Fibroblast of mammary gland (primary cell): ENCODE results near the gene TCTN2.

Experiments used
- DNase-seq: peaks from one replicate; pipeline ENCODE4 v3.0.0-alpha.2; 2010; ENCODE audit warnings: low read depth
- H3K4me3 ChIP-seq: 2 replicates; pipeline ENCODE4 v1.5.1; 2011; ENCODE audit warnings: low read depth, mild to moderate bottlenecking, low read length, moderate library complexity; ENCODE audit not compliant: control insufficient read depth
- TF ChIP-seq, protein P1 (sequence below): conservative IDR thresholded peaks from 2 replicates; pipeline ENCODE4 v1.5.1; 2011; ENCODE audit warnings: low read depth, low read length, inconsistent platforms; ENCODE audit not compliant: control insufficient read depth, insufficient read depth

Gene TCTN2

GRCh38 chr12:123659996-123660727 lies 10.8 kb upstream of the TCTN2 start:
- no peak overlapping the region for H3K4me3 ChIP-seq
- TF ChIP-seq, protein P1, sequence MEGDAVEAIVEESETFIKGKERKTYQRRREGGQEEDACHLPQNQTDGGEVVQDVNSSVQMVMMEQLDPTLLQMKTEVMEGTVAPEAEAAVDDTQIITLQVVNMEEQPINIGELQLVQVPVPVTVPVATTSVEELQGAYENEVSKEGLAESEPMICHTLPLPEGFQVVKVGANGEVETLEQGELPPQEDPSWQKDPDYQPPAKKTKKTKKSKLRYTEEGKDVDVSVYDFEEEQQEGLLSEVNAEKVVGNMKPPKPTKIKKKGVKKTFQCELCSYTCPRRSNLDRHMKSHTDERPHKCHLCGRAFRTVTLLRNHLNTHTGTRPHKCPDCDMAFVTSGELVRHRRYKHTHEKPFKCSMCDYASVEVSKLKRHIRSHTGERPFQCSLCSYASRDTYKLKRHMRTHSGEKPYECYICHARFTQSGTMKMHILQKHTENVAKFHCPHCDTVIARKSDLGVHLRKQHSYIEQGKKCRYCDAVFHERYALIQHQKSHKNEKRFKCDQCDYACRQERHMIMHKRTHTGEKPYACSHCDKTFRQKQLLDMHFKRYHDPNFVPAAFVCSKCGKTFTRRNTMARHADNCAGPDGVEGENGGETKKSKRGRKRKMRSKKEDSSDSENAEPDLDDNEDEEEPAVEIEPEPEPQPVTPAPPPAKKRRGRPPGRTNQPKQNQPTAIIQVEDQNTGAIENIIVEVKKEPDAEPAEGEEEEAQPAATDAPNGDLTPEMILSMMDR, result no peak
- DNase-seq, result peak; percentile 94

- no peak overlapping the region for H3K4me3 ChIP-seq
- TF ChIP-seq, protein P1, result no peak
- DNase-seq, result no peak
Measured at GRCh38 chr12:123667771-123668170, 3.1 kb upstream of the TCTN2 start.

GRCh38 chr12:123671876-123672275 lies 963 bp downstream of the TCTN2 start:
- peak overlapping the region; percentile 88 for H3K4me3 ChIP-seq

DNA sequence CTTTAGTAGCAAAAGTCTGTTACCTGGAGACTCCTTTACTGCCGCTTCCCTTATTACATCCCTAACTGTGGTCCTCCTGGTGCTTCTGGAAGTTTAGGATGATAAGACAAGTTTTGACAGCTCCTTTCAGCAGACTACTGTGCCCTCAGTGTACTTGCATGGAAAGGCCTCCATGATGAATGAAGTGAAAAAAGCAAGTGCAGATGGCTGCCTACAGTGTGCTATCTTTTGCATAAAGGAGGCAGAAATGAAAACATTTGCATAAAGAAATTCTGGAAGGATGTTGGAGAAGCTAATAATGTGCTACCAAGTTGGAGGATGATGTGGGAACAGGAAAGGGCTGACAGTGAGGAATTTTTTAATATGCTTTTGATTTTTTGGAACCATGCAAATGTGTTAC lies 4.5 kb downstream of the TCTN2 start:
- no peak overlapping the region for H3K4me3 ChIP-seq
- DNase-seq, result no peak
- TF ChIP-seq, protein P1, result no peak

More at GRCh38 chr12:123671876-123672275, 963 bp downstream of the TCTN2 start:
- TF ChIP-seq, protein P1, result no peak
- DNase-seq, result peak; percentile 64

GRCh38 chr12:123676616-123677320 lies 5.9 kb downstream of the TCTN2 start:
- no peak for DNase-seq
- no peak overlapping the region for H3K4me3 ChIP-seq
- TF ChIP-seq, protein P1, result no peak

GRCh38 chr12:123678981-123679380 lies 8.1 kb downstream of the TCTN2 start:
- DNase-seq, result no peak
- TF ChIP-seq, protein P1, result no peak
- H3K4me3 ChIP-seq, result no peak overlapping the region

- TF ChIP-seq, protein P1, result no peak
- no peak for DNase-seq
- no peak overlapping the region for H3K4me3 ChIP-seq
Measured at GRCh38 chr12:123681605-123682004, 10.7 kb downstream of the TCTN2 start.
